Measurements from ENCODE around the gene HSPB6.

The HSPB6 gene

DNA sequence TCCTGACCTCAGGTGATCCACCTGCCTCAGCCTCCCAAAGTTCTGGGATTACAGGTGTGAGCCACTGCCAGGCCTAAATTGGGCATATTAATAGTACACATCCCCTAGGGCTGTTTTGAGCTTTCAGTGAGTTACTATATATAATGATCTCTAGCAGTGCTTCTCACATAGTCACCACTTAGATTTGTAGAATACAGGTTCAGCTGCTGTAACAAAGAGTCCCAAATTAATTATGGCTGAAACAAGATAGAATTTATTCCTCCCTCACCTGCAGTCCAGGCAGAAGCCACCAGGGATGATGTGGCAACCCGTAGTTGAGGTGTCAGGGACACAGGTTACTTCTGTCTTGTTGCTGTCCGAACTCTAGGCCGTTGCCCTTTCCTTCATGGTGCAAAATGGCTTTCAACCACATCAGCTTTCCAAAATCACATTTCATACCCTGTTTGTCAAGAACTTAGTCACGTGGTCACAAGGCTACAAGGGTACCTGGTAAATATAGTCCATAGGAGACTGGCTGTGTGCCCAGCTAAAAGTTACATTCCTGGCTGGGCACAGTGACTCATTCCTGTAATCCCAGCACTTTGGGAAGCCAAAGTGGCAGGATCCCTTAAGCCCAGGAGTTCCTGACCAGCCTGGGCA lies 4.0 kb upstream of the HSPB6 start:
- DNase-seq (ENCODE audit: low read depth), result no peak

DNA sequence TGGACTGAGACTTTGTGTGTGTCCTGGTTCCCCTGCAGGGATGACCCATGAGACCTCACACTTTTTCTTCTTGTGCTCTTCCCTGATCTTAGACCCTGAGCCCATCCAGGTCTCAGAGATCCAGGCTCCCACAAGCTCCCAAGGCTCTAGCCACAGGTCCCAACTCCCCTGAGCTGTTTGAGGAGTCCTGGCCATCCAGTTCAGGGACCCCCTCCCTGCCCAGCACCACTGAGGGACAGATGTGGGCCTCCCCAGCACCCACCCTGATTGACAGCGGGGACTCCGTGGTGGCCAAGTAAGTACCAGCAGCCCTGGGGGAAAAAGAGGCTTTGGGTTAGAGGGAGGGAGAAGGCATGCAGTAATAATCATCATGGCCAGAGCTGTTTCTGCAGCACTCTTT lies 2.9 kb upstream of the HSPB6 start:
- TF ChIP-seq, protein P1, sequence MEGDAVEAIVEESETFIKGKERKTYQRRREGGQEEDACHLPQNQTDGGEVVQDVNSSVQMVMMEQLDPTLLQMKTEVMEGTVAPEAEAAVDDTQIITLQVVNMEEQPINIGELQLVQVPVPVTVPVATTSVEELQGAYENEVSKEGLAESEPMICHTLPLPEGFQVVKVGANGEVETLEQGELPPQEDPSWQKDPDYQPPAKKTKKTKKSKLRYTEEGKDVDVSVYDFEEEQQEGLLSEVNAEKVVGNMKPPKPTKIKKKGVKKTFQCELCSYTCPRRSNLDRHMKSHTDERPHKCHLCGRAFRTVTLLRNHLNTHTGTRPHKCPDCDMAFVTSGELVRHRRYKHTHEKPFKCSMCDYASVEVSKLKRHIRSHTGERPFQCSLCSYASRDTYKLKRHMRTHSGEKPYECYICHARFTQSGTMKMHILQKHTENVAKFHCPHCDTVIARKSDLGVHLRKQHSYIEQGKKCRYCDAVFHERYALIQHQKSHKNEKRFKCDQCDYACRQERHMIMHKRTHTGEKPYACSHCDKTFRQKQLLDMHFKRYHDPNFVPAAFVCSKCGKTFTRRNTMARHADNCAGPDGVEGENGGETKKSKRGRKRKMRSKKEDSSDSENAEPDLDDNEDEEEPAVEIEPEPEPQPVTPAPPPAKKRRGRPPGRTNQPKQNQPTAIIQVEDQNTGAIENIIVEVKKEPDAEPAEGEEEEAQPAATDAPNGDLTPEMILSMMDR (IDR thresholded peaks at IDR 0.05; ENCODE audit: insufficient read depth, low read depth, low read length, missing control alignments), result no peak
- no peak for DNase-seq (ENCODE audit: low read depth)
- H3K4me3 ChIP-seq (ENCODE audit: low read depth, low read length), result no peak overlapping the region

More for the DNA sequence above, 4.0 kb upstream of the HSPB6 start:
- TF ChIP-seq, protein P1 (IDR thresholded peaks at IDR 0.05; ENCODE audit: insufficient read depth, low read depth, low read length, missing control alignments), result no peak
- no peak overlapping the region for H3K4me3 ChIP-seq (ENCODE audit: low read depth, low read length)

DNA sequence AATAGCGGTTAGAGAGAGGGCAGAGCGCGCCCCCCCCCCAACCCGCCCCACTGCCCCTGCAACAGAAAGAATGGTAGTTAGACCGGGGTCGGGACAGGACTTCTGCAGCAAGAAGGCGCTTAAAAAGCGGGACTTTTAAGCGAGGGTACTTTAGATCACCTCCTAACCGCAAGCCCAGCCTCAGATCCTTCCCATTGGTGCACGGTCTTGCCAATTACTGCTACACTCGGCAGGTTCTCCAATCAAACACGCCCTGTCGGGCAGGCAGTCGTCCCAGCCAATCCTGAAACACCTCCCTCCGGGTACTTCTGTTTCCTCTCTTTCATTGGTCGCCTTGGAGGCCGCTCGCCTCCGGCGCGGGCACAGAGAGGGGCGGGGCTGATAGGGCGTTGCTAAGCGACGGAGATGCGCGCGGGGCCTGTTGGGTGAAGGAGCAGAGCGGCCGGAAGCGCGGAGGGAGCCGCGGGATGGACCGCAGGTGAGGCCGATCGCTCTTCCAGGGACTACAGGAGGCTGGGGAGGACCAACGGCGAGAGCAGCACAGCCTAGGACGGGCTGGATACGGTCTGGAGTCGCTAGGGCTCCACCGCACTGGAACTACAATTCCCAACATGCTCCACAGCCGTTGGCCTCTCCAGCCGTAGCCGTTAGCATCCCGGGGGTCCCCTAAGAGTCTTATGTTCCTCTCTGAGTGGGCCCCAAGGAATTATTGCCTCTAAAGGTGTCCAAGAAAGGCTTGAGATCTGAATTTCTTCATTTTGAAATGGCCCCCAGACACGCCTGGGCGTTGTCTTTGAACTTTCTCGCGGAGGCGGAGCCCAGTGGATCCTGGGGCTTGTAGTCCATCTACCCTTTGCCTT lies 1.1 kb upstream of the HSPB6 start, which contains the start of gene PROSER3:
Gene PROSER3 (plus strand): TSS at position 428 of the 860 bp plus-strand sequence. CDS start 40 bp downstream, at position 468.
- peak within 1 kb of the TSS; percentile 87 for H3K4me3 ChIP-seq (ENCODE audit: low read depth, low read length)
- TF ChIP-seq, protein P1 (IDR thresholded peaks at IDR 0.05; ENCODE audit: insufficient read depth, low read depth, low read length, missing control alignments), result no peak
- peak; percentile 100 for DNase-seq (ENCODE audit: low read depth)

DNA sequence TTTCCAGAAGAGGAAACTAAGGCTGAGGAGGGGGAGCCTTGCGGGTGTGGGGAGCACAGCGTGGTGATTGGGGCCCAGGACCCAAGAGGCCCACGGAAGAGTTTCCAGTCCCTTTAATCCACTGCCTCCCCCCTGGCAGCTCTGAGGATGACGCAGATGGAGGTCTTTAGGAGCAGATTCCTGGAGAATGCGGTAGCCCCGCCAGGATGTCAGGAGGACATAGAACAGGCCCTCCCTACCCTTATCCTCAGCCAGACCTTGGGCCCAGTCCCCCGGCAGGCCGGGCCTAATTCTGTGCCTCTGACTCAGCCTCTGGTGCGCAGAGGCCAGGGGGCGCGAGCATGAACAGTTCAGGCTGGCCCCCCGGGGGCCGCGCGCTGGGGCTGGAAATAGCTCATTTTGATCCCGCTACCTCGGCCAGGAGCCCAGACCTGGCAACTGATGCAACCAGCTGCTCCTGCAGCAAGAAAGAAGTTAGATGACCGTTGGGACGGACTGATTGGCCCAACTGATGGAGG lies 461 bp upstream of the HSPB6 start:
- H3K4me3 ChIP-seq (ENCODE audit: low read depth, low read length), result peak overlapping the region; percentile 60
- TF ChIP-seq, protein P1 (IDR thresholded peaks at IDR 0.05; ENCODE audit: insufficient read depth, low read depth, low read length, missing control alignments), result no peak
- no peak for DNase-seq (ENCODE audit: low read depth)

DNA sequence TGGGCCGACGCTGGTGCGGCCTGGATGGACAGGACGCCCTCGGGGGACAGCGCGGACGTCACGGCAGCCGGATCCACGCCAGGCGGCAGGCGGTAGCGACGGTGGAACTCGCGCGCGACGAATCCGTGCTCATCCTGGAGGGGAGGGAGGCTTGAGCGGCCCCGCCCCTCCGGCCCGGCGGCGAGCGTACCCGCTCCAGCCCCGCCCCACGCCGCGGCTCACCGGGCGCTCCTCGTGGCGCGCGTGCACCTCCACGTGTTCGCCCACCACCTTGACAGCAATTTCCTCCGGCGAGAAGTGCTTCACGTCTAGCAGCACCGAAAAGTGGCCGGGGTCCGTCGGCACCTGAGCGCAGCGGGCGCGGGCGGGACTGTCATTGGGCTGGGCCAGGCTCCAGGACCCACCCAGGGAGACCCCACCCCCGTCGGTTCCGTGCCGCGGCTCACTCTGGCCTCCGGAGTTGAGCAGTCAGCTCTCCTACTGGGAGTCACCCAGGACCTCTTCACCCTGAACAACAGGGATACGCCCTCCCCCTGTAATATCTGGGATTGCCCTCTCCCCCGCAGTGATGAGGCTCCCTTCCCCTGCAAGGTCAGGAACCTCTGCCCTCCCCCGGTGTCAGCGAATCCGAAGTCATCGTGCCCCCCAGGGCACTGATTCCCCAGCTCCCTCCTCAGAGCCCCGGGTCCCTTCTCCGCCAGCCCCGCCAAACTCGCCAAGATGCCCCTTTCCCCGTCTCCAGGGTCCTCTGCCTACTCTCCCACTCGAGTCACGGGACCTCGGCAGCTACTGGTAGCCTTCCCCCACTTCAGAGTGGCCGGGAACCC lies 1.1 kb downstream of the HSPB6 start:
- no peak for DNase-seq (ENCODE audit: low read depth)
- no peak overlapping the region for H3K4me3 ChIP-seq (ENCODE audit: low read depth, low read length)
- TF ChIP-seq, protein P1 (IDR thresholded peaks at IDR 0.05; ENCODE audit: insufficient read depth, low read depth, low read length, missing control alignments), result no peak

DNA sequence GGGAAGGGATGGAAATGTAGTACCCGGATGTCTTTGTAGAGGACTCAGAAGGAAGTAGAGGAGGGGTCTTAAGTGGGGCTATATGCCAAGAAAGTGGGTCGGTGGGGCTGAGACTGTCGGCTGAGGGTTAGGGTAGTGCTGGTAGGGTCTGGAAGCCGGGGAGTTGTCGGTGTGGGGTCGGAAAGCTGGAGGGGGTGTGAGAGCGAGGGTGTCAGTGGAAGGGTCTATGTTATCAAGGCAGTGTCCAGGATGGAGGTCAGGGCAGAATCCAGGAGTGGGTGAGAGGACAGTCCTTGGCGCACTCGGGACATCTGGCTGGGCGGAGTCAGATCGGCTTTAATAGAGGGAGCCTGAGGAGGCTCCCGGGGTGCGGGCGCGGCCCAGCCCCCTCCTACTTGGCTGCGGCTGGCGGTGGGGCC lies 1.7 kb downstream of the HSPB6 start:
- no peak for DNase-seq (ENCODE audit: low read depth)
- H3K4me3 ChIP-seq (ENCODE audit: low read depth, low read length), result no peak overlapping the region
- TF ChIP-seq, protein P1 (IDR thresholded peaks at IDR 0.05; ENCODE audit: insufficient read depth, low read depth, low read length, missing control alignments), result no peak

Data from GM12865 (cell line).